Neural progenitor cell (in vitro differentiated cells): ENCODE results near the gene GABBR2.

ENCODE experiments used
- EZH2 ChIP-seq: fragments of 200-600 bp; sonication (generic); IDR thresholded peaks from 2 replicates; pipeline ENCODE4 v1.6.1; 2017; ENCODE audit warnings: antibody characterized with exemption, mild to moderate bottlenecking, moderate library complexity
- EZH2phosphoT487 ChIP-seq: fragments of 200-600 bp; sonication (generic); IDR thresholded peaks from 2 replicates; pipeline ENCODE4 v1.6.1; 2017; ENCODE audit warnings: antibody characterized with exemption
- TF ChIP-seq, protein P1 (sequence below): fragments of 200-600 bp; sonication (generic); IDR thresholded peaks from 2 replicates; pipeline ENCODE4 v1.5.1; 2017; ENCODE audit warnings: antibody characterized with exemption, mild to moderate bottlenecking

DNA sequence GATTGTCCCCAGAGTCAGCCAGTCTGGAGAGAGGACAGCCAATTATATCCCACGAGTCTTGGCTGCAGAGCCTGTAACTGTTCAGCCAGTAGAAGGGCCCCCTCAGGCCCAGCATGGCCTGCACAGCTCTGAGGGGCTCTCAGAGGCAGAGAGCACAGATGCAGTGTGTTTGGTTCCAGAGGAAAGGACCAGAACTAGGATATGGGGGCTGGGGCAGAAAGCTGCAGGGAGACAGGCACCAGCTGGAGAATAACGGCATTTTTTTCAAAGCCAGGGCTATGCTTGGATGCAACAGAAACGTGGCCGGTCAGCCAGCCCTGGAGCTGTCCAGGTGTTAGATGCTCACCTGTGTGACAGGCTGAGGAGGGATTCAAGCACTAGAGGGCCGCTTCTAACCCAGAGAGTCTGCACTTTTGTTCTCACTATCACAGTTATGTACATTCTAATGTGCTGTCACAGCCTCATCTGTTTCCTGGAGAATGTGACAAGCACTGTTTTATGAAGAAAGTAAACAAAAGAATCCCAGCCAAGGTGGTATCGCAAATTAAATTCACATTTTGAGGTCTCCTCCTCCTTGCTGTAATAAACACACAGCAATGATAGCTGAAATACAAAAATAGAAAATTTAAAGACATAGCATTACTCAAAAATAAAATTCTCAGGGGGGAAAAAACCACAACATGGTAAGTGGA, 96.5 kb downstream of the GABBR2 start:
- TF ChIP-seq, protein P1, sequence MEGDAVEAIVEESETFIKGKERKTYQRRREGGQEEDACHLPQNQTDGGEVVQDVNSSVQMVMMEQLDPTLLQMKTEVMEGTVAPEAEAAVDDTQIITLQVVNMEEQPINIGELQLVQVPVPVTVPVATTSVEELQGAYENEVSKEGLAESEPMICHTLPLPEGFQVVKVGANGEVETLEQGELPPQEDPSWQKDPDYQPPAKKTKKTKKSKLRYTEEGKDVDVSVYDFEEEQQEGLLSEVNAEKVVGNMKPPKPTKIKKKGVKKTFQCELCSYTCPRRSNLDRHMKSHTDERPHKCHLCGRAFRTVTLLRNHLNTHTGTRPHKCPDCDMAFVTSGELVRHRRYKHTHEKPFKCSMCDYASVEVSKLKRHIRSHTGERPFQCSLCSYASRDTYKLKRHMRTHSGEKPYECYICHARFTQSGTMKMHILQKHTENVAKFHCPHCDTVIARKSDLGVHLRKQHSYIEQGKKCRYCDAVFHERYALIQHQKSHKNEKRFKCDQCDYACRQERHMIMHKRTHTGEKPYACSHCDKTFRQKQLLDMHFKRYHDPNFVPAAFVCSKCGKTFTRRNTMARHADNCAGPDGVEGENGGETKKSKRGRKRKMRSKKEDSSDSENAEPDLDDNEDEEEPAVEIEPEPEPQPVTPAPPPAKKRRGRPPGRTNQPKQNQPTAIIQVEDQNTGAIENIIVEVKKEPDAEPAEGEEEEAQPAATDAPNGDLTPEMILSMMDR = no peak
- TF ChIP-seq EZH2 (no peak), EZH2phosphoT487 (no peak)
